Measurements from ENCODE around the gene S100G.

- TF ChIP-seq CTCF (IDR thresholded peaks at IDR 0.05) (no peak), POLR2A (IDR thresholded peaks at IDR 0.05) (no peak), POLR2AphosphoS5 (IDR thresholded peaks at IDR 0.05) (no peak)
These were observed at the start of gene S100G for GRCh38 chrX:16649858-16650257.

Measured in stomach (tissue), 4 donors.